Measurements from ENCODE around the gene HSDL2. TPM values are rescaled to one million over a fixed set of nuclear protein-coding genes. Genes with fewer than 3 reads are reported as not detected.

HSDL2 gene
- polyA plus RNA-seq, 3 donors = 118 to 127 (median 121) TPM

DNA sequence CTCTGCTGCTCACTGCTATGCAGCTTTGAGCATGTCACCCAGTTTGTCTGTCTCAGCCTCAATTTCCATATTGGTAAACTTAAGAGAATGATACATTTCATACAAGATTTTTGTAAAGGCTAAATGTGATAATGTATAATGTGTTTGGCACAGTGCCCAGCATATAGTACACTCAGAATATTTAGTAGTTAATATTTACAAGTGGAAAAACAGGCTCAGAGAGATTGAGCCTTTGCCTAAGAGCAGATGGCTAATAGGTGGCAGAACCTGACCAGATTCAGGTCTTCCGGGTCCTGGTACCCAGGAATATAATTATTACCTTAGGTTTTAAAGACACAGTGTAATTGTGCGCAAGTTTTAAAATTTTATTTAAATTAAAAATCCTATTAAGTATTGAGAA, 59.9 kb downstream of the HSDL2 start:
- no peak for DNase-seq (ENCODE audit: low read depth in 3 of 3, low spot score in 2 of 3)

DNA sequence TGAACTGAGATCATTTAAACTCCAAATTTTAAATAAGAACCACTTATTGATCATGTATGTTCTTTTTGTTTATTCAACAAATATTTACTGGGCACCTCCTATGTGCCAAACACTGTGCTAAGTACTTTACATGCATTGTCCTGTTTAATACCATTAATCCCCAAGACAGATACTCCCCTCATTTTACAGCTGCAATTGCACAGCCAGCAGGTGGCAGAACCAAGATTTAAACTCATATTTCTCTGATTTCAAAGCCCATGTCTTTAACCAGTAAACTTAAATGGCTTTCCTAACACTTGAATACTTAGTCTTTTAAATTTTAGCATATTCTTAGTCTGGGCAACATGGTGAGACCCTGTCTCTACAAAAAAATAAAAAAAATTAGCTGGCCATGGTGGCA, 63.3 kb downstream of the HSDL2 start:
- DNase-seq (ENCODE audit: low read depth in 3 of 3, low spot score in 2 of 3) = no peak

DNA sequence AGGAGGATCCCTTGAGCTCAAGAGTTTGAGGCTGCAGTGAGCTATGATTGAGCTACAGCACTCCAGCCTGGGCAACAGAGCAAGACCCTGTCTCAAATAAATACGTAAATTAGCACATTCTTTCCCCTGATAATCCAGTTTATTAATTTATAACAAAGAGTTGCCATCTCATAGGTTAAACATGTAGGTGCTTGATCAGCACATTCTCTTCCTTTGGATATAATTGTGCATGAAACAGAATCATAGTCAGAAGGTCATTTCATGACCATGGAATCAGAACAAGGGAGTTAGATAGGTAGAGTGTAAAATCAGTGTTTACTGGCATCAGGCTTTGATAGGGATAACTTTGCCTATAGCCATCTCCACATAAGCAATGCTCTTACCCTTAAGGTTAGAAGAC, 63.7 kb downstream of the HSDL2 start:
- DNase-seq (ENCODE audit: low read depth in 3 of 3, low spot score in 2 of 3) = no peak

- no peak for DNase-seq (ENCODE audit: low read depth in 3 of 3, low spot score in 2 of 3)
These were observed 65.3 kb downstream of the HSDL2 start for GRCh38 chr9:112445196-112445595.

DNA sequence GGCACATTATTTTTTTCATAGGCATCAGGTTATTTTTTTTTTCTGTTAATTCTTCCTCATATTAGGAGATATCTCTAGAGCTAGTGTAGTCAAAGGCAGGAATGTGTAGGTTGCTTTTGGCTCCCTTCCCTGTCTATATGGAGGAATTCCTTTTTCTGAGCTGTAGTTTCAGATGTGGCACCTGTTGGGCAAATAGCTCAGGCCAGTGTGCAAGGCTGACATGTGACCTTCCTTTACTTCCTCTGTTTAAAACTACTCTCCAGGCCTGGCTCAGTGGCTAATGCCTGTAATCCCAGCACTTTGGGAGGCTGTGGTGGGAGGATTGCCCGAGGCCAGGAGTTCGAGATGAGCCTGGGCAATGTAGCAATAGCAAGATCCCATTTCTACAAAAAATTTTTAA, 66.2 kb downstream of the HSDL2 start:
- DNase-seq (ENCODE audit: low read depth in 3 of 3, low spot score in 2 of 3) = no peak

DNA sequence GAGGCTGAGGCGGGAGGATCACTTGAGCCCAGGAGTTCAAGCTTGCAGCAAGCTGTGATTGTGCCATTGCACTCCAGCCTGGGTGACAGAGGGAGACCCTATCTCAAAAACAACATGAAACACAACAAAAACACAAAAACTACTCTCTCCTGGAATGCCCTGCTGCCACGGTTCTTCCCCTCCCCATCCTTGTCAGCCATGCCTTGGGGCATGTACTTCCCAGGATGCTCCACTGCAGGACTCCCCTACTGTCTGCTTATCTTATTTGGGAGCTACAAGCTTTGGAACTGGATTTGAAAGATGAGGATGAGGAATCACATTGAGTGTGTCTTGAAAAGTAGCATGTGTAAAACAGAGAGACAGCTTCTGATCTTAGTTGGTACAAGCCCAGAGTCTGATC, 66.6 kb downstream of the HSDL2 start:
- DNase-seq (ENCODE audit: low read depth in 3 of 3, low spot score in 2 of 3) = no peak

- no peak for DNase-seq (ENCODE audit: low read depth in 3 of 3, low spot score in 2 of 3)
These were observed 67.4 kb downstream of the HSDL2 start for GRCh38 chr9:112447283-112447761.

DNA sequence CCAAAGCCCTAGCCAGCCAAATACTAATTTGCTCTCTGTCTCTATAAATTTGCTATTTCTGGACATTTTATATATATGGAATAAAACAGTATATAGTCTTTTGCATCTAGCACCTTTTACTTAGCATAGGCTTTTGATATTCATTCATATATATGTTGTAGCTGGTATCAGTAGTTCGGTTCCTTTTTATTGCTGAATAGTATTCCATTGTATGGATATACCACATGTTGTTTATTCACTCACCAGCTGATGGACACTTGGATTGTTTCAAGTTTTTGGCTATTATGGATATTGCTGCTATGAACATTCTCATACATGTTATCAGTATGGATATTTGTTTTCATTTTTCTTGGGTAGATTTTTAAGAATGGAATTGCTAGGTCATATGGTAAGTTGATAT, 82.9 kb downstream of the HSDL2 start:
- no peak for DNase-seq (ENCODE audit: low read depth in 3 of 3, low spot score in 2 of 3)

- DNase-seq (ENCODE audit: low read depth in 3 of 3, low spot score in 2 of 3) = no peak
These were observed 85.4 kb downstream of the HSDL2 start for GRCh38 chr9:112465352-112465751.

- no peak for DNase-seq (ENCODE audit: low read depth in 3 of 3, low spot score in 2 of 3)
These were observed 93.1 kb downstream of the HSDL2 start for GRCh38 chr9:112472996-112473395.

DNA sequence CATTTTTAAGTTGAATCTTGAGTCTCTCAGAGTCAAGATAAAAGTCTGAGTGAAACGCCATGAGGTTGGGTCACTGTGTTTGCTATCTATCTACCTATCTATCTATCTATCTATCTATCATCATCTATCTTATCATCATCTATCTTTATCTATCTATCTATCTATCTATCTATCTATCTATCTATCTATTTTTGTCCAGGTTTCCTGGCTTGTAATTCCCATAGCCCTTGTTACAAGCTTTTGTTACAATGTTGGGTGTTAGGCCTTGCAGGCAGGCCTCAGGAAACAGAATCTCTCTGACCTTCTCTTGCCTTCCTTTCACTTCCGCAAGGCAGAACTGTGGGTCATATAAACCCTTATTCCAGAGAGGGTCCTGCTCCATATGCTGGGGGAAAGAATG, 94.1 kb downstream of the HSDL2 start:
- no peak for DNase-seq (ENCODE audit: low read depth in 3 of 3, low spot score in 2 of 3)

DNA sequence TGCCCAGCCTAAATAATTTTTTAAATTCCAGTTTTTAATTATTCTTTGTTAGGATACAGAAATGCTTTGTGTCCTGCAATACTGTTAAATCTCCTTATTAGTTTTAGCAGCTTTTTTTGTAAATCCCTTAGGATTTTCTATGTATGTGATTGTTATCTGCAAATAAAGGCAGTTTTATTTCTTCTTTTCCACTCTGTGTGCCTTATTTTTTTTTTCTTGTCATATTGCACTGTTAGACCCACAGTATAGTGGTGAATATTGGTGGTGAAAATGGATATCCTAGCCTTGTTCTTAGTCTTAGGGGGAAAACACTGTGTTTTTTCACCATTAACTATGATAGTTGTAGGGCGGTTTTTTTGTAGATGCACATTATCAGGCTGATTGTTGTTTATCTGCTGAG, 95.4 kb downstream of the HSDL2 start:
- no peak for DNase-seq (ENCODE audit: low read depth in 3 of 3, low spot score in 2 of 3)

DNA sequence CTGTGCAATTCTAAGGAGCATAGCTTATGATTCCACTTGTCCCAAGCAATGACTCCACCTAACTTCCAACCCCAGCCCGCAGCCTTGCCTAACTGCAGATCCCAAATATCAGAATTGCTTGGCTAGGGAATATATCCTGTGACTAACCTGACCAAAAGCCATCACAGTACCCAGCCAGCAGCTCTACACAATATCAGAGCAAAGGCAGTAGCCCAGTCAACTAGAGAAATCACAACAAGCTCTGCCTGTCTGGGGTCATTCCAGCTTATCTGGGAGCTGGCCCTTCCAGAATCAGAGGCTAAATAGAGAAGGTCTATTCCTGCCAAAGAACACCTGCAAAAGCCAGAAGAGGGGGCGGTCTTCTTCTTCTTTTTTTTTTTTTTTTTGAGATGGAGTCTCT, 97.4 kb downstream of the HSDL2 start:
- DNase-seq (ENCODE audit: low read depth in 3 of 3, low spot score in 2 of 3) = no peak

DNA sequence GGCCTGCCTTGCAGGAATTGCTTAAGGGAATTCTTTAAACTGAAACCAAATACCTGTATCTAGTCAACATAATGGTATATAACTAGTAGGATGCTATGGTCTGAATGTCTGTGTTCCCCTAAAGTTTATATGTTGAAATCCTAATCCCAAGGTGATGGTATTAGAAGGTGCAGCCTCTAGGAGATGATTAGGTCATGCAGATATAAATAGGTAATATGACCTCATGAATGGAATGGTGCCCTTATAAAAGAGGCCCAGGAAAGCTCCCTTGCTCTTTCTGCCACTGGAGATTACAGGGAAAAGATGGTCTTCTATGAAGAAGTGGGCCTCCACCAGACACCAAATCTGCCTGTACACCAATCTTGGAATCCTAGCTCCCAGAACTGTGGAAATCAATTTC, 99.3 kb downstream of the HSDL2 start:
- no peak for DNase-seq (ENCODE audit: low read depth in 3 of 3, low spot score in 2 of 3)

GRCh38 chr9:112484607-112485006, 104.7 kb downstream of the HSDL2 start:
- no peak for DNase-seq (ENCODE audit: low read depth in 3 of 3, low spot score in 2 of 3)

GRCh38 chr9:112485574-112485973, 105.7 kb downstream of the HSDL2 start:
- no peak for DNase-seq (ENCODE audit: low read depth in 3 of 3, low spot score in 2 of 3)

- DNase-seq (ENCODE audit: low read depth in 3 of 3, low spot score in 2 of 3) = peak in 2 of 3 donors; percentile 55 to 62
These were observed 106.5 kb downstream of the HSDL2 start, which contains the start of gene KIAA1958 for GRCh38 chr9:112486221-112487007. KIAA1958 (plus strand) TSS chr9:112486827; CDS start chr9:112574081, 87,254 bp downstream.

DNA sequence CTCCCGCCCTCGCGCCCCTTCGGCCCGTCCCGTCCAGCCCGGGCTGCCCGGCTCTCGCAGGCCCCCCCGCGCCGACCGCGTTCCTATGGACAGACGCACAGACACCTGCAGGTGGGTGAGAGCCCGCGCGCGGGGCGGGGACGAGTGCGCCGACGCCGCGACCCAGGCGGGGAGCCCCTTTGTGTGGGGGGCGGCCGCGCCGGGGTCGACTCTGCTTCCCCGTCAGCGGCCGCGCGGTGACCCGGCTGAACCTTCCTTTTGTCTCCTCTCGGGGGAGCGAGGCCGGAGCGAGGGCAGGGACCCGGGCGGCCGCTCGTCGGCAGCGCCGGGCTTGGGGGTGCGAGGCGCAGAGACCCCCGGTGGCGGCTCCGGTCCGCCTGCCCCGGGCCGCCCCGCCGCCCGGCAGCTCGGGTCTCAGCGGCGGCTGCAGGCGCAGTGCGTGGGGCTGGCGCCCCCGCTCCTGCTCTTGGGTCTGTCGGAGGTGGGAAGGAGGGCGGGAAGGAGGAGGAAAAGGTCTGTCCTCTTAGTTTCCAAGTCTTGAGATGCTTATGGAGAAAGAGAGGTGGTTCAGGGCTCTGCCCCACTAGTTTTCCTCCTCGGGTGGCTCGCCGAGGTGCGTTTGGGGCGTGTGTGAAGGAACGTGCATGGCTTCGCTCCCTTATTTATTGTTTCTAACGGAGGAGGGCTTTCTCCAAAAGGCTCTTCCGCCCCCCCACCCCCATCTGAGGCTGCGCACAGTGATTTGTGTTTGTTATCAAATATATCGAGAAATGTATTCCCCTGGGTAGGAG, 107.3 kb downstream of the HSDL2 start:
- DNase-seq (ENCODE audit: low read depth in 3 of 3, low spot score in 2 of 3) = peak in 2 of 3 donors; percentile 23 to 44

DNA sequence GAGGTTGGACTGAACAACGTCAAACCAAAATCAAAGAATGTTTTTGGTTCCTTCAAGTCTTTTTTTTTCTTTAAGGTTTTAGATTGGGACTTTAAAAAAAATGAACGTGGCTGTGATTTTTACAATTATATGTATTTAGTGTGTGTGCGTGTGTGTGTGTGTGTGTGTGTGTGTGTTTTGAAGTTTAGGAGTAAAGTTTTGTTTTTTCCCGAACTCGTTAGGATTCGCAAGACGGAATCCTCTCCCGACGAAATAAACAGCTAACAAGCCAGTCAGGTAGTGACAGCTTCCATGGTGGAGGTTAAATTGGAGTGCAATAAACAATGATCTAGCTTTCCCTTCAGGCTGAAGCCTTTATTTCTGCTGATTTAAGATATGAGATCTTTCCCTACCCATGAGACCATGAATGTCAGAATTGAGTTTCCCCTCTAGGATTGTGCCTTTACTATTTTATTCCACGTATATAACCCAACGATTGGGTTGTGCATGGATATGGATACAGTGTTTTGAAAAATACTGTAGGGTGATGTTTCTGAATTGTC, 108.0 kb downstream of the HSDL2 start:
- DNase-seq (ENCODE audit: low read depth in 3 of 3, low spot score in 2 of 3) = peak in 2 of 3 donors; percentile 21 to 39

GRCh38 chr9:112489039-112489546, 109.2 kb downstream of the HSDL2 start:
- DNase-seq (ENCODE audit: low read depth in 3 of 3, low spot score in 2 of 3) = no peak
